Gastroesophageal sphincter (tissue), 3 donors: ENCODE data around the gene SLC38A9.

Experiments
- CTCF ChIP-seq, 4 experiments: fragments of 200-600 bp in 2 of 4; fragments of 450-650 bp in 2 of 4; sonication (generic) in 1 of 4; IDR thresholded peaks; one replicate each; pipeline ENCODE4 v1.5.1; 2017 to 2019; ENCODE audit warnings: antibody characterized with exemption in 4 of 4, mild to moderate bottlenecking in 2 of 4, moderate library complexity in 2 of 4
- EP300 ChIP-seq: sonication (generic); formaldehyde crosslinking; IDR thresholded peaks from one replicate; pipeline ENCODE4 v1.6.1; 2017; ENCODE audit warnings: antibody characterized with exemption, mild to moderate bottlenecking
- POLR2A ChIP-seq, 2 donors: fragments of 450-650 bp; IDR thresholded peaks; one replicate each; pipeline ENCODE4 v1.6.1; 2017; ENCODE audit warnings: antibody characterized with exemption in 2 of 2, mild to moderate bottlenecking in 2 of 2, moderate library complexity in 1 of 2
- POLR2AphosphoS5 ChIP-seq: sonication (generic); formaldehyde crosslinking; IDR thresholded peaks from one replicate; pipeline ENCODE4 v1.6.1; 2017; ENCODE audit warnings: antibody characterized with exemption

GRCh38 chr5:55620009-55620765 is 91.9 kb downstream of the SLC38A9 start:
- TF ChIP-seq EP300: no peak
- TF ChIP-seq POLR2A (IDR thresholded peaks at IDR 0.05): no peak
- TF ChIP-seq CTCF (IDR thresholded peaks at IDR 0.05): no peak
- TF ChIP-seq POLR2AphosphoS5: no peak
